OCI-LY7 (cell line): ENCODE results near the gene VWA5B1. TPM values are rescaled to one million over a fixed set of nuclear protein-coding genes. Genes with fewer than 3 reads are reported as not detected.

Source experiments
- BruUV-seq: library from RNA; stranded (reverse); fragments of 400-500 nt; replicated peaks from 2 replicates; lab custom pipeline; 2021; lab: Mats Ljungman, UMichigan
- CTCF ChIA-PET: fragments of 300-600 bp; sonication (Branson Sonifier 250); formaldehyde crosslinking; loops from one replicate; lab custom pipeline; 2022; ENCODE audit warnings: antibody characterized with exemption; ENCODE audit not compliant: unreplicated experiment; lab: Charles Lee
- POLR2A ChIA-PET: fragments of 300-600 bp; sonication (Branson Sonifier 250); formaldehyde crosslinking; loops from one replicate; lab custom pipeline; 2022; ENCODE audit warnings: antibody characterized with exemption; lab: Charles Lee
- DNase-seq: peaks from one replicate; pipeline ENCODE4 v3.0.0-alpha.2; 2015; ENCODE audit warnings: low spot score
- H2AFZ ChIP-seq: fragments of 200-600 bp; sonication (generic), shearing (Covaris generic); 2 replicates; pipeline ENCODE4 v1.6.1; 2014; ENCODE audit warnings: mild to moderate bottlenecking, antibody characterized with exemption, low read length, moderate library complexity
- H3K27ac ChIP-seq: fragments of 200-600 bp; sonication (generic); 2 replicates; pipeline ENCODE4 v1.5.1; 2014; ENCODE audit warnings: mixed run types, low read depth, mild to moderate bottlenecking, moderate library complexity, low read length, inconsistent platforms; ENCODE audit not compliant: poor library complexity, severe bottlenecking
- H3K36me3 ChIP-seq: fragments of 200-600 bp; sonication (generic); 2 replicates; pipeline ENCODE4 v1.6.1; 2014; ENCODE audit warnings: mild to moderate bottlenecking, antibody characterized with exemption, low read length, moderate library complexity, mixed read lengths; ENCODE audit not compliant: insufficient read depth
- H3K4me1 ChIP-seq: fragments of 200-600 bp; sonication (generic); 2 replicates; pipeline ENCODE4 v1.5.1; 2014; ENCODE audit warnings: mild to moderate bottlenecking, low read length; ENCODE audit not compliant: insufficient read depth, poor library complexity, severe bottlenecking
- H3K4me2 ChIP-seq: fragments of 200-600 bp; sonication (generic); 2 replicates; pipeline ENCODE4 v1.6.1; 2014; ENCODE audit warnings: mild to moderate bottlenecking, low read length
- H3K4me3 ChIP-seq: fragments of 200-600 bp; sonication (generic); 2 replicates; pipeline ENCODE4 v1.5.1; 2014; ENCODE audit warnings: mild to moderate bottlenecking, low read depth, low read length; ENCODE audit not compliant: poor library complexity, severe bottlenecking
- H3K79me2 ChIP-seq: fragments of 200-600 bp; sonication (generic); 2 replicates; pipeline ENCODE4 v1.6.1; 2016; ENCODE audit warnings: low read depth, mild to moderate bottlenecking, low read length, moderate library complexity, mixed read lengths; ENCODE audit not compliant: insufficient read depth
- H3K9me2 ChIP-seq: fragments of 200-600 bp; sonication (generic); 2 replicates; pipeline ENCODE4 v1.6.1; 2016; ENCODE audit warnings: mild to moderate bottlenecking, low read length, mixed read lengths; ENCODE audit not compliant: insufficient read depth
- H3K9me3 ChIP-seq: fragments of 200-600 bp; sonication (generic); 2 replicates; pipeline ENCODE4 v1.6.1; 2014; ENCODE audit warnings: mild to moderate bottlenecking, mixed run types, low read length, mixed read lengths
- H4K20me1 ChIP-seq: fragments of 200-600 bp; sonication (generic); 2 replicates; pipeline ENCODE4 v1.6.1; 2014; ENCODE audit warnings: mild to moderate bottlenecking, antibody characterized with exemption, low read length, moderate library complexity, mixed read lengths; ENCODE audit not compliant: insufficient read depth
- CTCF ChIP-seq: fragments of 200-600 bp; sonication (generic); conservative IDR thresholded peaks from 2 replicates; pipeline ENCODE4 v1.5.1; 2014; ENCODE audit warnings: mild to moderate bottlenecking, antibody characterized with exemption, low read length, moderate library complexity, mixed read lengths
- EZH2phosphoT487 ChIP-seq: fragments of 200-600 bp; sonication (generic); IDR thresholded peaks from 2 replicates; pipeline ENCODE4 v1.6.1; 2018; ENCODE audit warnings: low read depth, borderline replicate concordance, mild to moderate bottlenecking, mixed run types, antibody characterized with exemption, low read length, moderate library complexity, mixed read lengths
- intact Hi-C: fragments of 100-400 bp; cut with micrococcal nuclease; formaldehyde crosslinking; loops from one replicate; pipeline ENCODE4 v1.10.0; 2022; ENCODE audit not compliant: unreplicated experiment
- total RNA-seq, 2 experiments: library from RNA; depleted of rRNA in 1 of 2; stranded (reverse); fragments of >200 nt in 1 of 2; shearing (Covaris generic) in 1 of 2; gene quantifications; 2 replicates each; pipeline ENCODE4 v1.2.3, GENCODE V29; 2014 to 2022

The VWA5B1 gene
- total RNA-seq, 2 experiments from 2014 or later = 0.19 to 0.25 TPM

- no TSS peak for BruUV-seq
- TF ChIP-seq CTCF (no peak), EZH2phosphoT487 (no peak)
- H3K4me3 ChIP-seq = peak overlapping the region; percentile 42
- peak overlapping the region; percentile 37; the same call in 1 of the 2 replicates for H2AFZ ChIP-seq
- no peaks in the 10 kb centered on the region for H3K79me2 ChIP-seq
- H3K4me2 ChIP-seq = peak overlapping the region; percentile 71
- CTCF ChIA-PET = no interaction called here
- H3K9me3 ChIP-seq = no peaks in the 10 kb centered on the region; the same call in 1 of the 2 replicates
- no peaks in the 10 kb centered on the region for H3K9me2 ChIP-seq
- DNase-seq = peak; percentile 70
- intact Hi-C loops = no loop called here
- POLR2A ChIA-PET = interaction anchor here (0.5 to 3.3 kb wide), 4 partner anchors 11 to 1125 kb away, joined by 3 to 9 read pairs (median 4); no protein-coding TSS in a partner anchor
- H3K27ac ChIP-seq = peak overlapping the region; percentile 90
- no peaks in the 10 kb centered on the region for H3K36me3 ChIP-seq
- H4K20me1 ChIP-seq = no peaks in the 10 kb centered on the region
- H3K4me1 ChIP-seq = peaks cover 87% of the 10 kb centered on the region
Measured at GRCh38 chr1:20386323-20387081, 95.8 kb downstream of the VWA5B1 start.

- POLR2A ChIA-PET = interaction anchor here (1.0 to 3.4 kb wide), 6 partner anchors 8 to 36 kb away, joined by 3 to 17 read pairs (median 6); no protein-coding TSS in a partner anchor
- no peak for TF ChIP-seq CTCF
- TF ChIP-seq EZH2phosphoT487 = no peak
- Histone ChIP-seq H2AFZ (peak overlapping the region; percentile 5; the same call in 1 of the 2 replicates), H3K79me2 (no peaks in the 10 kb centered on the region), H3K36me3 (no peaks in the 10 kb centered on the region; the same call in 1 of the 2 replicates), H3K9me3 (peaks cover 6% of the 10 kb centered on the region; the same call in 1 of the 2 replicates), H3K9me2 (no peaks in the 10 kb centered on the region), H3K4me3 (no peak overlapping the region), H4K20me1 (no peaks in the 10 kb centered on the region), H3K27ac (no peak overlapping the region), H3K4me1 (peaks cover 56% of the 10 kb centered on the region), H3K4me2 (peak overlapping the region; percentile 13)
- DNase-seq = peak; percentile 39
- intact Hi-C loops = no loop called here
- no TSS peak for BruUV-seq
- CTCF ChIA-PET = interaction anchor here (1.0 kb wide), 1 partner anchor 28 kb away, joined by 3 read pairs; no protein-coding TSS in a partner anchor
Measured at GRCh38 chr1:20389571-20389970, 98.9 kb downstream of the VWA5B1 start.
